ENCODE data around the gene FHOD3.

- TF ChIP-seq POLR2A (IDR thresholded peaks at IDR 0.05; ENCODE audit: low read length) (no peak), GATA1 (IDR thresholded peaks at IDR 0.05; ENCODE audit: low read depth, low read length) (no peak)
Measured at GRCh38 chr18:36525913-36526312, 228.4 kb downstream of the FHOD3 start.
